Omental fat pad (tissue), 4 donors: ENCODE results near the gene CD9. TPM values are rescaled to one million over a fixed set of nuclear protein-coding genes. Genes with fewer than 3 reads are reported as not detected.
"Not testable (repeated sequence)": the region's sequence is repeated elsewhere in the genome, so short reads cannot be mapped to it uniquely, and the experiment has no call there.

Experiments used
- ATAC-seq: fragments of 150-250 bp; one replicate; pipeline ENCODE4 v1.9.1; 2016; ENCODE audit warnings: mild to moderate bottlenecking, moderate library complexity; ENCODE audit not compliant: low FRiP score
- DNase-seq: peaks from one replicate; pipeline ENCODE4 v3.0.0-alpha.2; 2019; ENCODE audit warnings: low spot score
- CTCF ChIP-seq, 3 donors: fragments of 450-650 bp; IDR thresholded peaks; one replicate each; pipeline ENCODE4 v1.5.1; 2016 to 2017; ENCODE audit warnings: antibody characterized with exemption in 3 of 3, mild to moderate bottlenecking in 3 of 3, moderate library complexity in 2 of 3
- total RNA-seq, 4 donors: library from RNA; depleted of rRNA; stranded (reverse); fragments of >200 nt; gene quantifications; one replicate each; pipeline ENCODE4 v1.1.0, GENCODE V29; 2016

Gene CD9
- total RNA-seq, 4 donors from 2014 or later, result 68.3 to 181 (median 119) TPM

- peak; percentile 35 for ATAC-seq
- no peak for TF ChIP-seq CTCF (IDR thresholded peaks at IDR 0.05)
- DNase-seq, result no peak
These were observed 4.9 kb downstream of the CD9 start for GRCh38 chr12:6205144-6205539.

DNA sequence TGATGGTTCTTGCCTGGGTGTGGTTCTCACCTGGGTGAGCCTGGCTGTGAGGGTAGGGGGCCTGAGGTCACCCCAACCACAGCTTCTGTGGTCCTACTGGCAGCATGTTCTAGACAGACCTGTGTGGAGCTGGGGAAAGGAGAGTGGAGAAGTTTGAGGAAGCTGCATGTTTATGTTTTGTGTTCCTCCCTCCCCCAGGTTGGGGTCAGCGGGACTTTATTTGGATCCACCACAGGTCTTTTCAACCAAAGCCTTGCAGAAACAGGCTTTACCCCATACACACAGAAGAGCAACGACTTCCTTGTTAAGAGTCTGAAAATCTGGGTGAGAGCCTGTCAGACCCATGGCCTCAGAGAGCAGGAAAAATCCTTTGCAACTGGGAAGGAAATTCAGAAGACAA is 5.6 kb downstream of the CD9 start:
- TF ChIP-seq CTCF (IDR thresholded peaks at IDR 0.05), result no peak
- DNase-seq (no peak), ATAC-seq (no peak)

- DNase-seq, result no peak
- no peak for TF ChIP-seq CTCF (IDR thresholded peaks at IDR 0.05)
- no peak for ATAC-seq
These were observed 6.1 kb downstream of the CD9 start for GRCh38 chr12:6206327-6206726.

DNA sequence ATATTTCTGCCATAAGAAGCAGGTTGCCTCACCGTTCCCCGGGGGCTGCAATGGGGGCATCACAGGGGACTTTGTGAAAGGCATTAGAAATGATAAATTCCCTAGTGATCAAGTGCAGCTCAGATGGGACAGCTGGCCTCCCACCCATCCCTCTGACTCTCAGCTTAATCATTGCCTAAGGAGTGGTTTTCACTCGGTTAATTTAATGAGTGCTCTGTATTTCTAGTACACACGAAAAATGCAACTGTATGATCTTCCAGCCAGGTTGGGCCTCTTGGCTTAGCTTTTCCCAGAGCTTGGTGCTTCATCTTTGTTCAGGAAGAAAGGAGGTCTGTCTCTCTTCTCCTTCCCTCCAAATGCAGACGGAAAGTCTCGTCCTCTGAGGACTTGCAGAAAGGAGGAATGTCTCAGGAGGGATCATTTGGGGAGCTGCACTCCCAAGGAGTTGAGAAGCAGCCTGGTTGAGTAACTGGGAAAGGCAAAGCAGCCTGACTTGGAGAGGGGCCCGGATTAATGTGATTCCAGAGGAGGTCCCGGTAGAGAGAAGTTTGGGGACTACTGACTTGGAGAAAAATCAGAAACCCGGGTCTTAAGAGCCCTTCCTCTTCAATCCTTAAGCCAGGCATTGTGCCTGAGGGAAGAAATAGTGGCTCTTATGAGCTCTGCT is 7.2 kb downstream of the CD9 start:
- ATAC-seq (no peak), DNase-seq (no peak)
- TF ChIP-seq CTCF (IDR thresholded peaks at IDR 0.05), result no peak

DNA sequence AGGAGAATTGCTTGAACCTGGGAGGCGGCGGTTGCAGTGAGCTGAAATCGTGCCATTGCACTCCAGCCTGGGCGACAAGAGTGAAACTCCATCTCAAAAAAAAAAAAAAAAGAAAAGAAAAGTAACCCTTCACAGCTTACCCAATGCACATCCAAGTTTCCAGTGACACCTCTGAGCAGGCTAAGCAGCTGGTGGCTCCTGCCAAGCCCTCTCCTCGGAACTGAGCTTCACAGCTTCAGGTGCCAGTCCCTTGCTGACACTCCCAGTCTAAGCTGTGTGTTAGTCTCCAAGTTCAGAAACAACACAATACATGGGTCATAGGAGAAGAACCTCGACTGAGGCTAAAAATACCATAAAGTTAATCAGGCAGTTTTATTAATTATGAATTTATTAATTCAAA is 7.9 kb downstream of the CD9 start:
- no peak for TF ChIP-seq CTCF (IDR thresholded peaks at IDR 0.05)
- no peak for ATAC-seq

GRCh38 chr12:6209428-6209827 is 9.2 kb downstream of the CD9 start:
- ATAC-seq, DNase-seq: not testable (repeated sequence)

More for the DNA sequence above, 7.9 kb downstream of the CD9 start:
- DNase-seq, result no peak

DNA sequence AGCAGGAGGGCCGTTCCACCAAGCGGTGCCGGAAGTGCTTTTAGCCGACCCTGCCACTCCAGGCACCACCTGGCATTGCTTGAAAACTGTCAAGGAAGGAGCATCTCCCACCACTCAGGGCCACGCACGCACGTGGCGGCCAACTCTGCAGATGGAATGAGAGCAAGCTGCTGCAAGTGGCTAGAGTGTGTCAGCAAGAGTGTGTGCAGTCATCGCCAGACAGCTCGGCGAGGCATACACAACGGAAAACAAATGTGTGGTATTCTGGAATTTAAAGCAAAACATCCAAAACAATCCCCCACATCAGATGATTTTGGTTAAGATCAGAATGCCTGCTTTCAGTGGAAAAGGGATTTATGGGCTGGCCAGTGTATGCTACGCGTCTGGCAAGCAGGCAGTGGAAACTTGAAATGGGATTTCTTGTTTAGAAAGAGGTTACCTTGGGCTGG is 11.2 kb downstream of the CD9 start:
- DNase-seq, result no peak
- no peak for ATAC-seq

More for the DNA sequence above, 11.2 kb downstream of the CD9 start:
- no peak for TF ChIP-seq CTCF (IDR thresholded peaks at IDR 0.05)
